Uterus (tissue), 2 donors: Measurements from ENCODE around the gene NLGN1.

Source experiments
- POLR2A ChIP-seq, 2 donors: fragments of 450-650 bp; IDR thresholded peaks; one replicate each; pipeline ENCODE4 v1.6.1; 2016; ENCODE audit warnings: antibody characterized with exemption in 2 of 2, mild to moderate bottlenecking in 1 of 2, moderate library complexity in 1 of 2
- TF ChIP-seq, protein P1 (sequence below), 4 experiments: fragments of 200-600 bp in 2 of 4; fragments of 450-650 bp in 2 of 4; sonication (generic) in 2 of 4; IDR thresholded peaks; one replicate each; pipeline ENCODE4 v1.5.1; 2016 to 2019; ENCODE audit warnings: antibody characterized with exemption in 4 of 4, mild to moderate bottlenecking in 2 of 4, moderate library complexity in 1 of 4

DNA sequence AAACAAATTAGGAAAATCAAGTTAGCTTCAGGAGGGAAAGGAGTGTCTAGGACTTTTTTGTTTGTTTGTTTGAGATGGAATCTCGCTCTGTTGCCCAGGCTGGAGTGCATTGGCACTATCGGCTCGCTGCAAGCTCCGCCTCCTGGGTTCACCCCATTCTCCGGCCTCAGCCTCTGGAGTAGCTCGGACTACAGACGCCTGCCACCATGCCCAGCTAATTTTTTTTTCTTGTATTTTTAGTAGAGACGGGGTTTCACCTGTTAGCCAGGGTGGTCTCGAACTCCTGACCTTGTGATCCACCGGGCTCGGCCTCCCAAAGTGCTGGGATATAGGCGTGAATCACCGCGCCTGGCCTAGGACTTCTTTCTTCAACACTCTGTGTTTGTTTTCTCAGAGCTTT, 171.1 kb downstream of the NLGN1 start:
- TF ChIP-seq, protein P1, sequence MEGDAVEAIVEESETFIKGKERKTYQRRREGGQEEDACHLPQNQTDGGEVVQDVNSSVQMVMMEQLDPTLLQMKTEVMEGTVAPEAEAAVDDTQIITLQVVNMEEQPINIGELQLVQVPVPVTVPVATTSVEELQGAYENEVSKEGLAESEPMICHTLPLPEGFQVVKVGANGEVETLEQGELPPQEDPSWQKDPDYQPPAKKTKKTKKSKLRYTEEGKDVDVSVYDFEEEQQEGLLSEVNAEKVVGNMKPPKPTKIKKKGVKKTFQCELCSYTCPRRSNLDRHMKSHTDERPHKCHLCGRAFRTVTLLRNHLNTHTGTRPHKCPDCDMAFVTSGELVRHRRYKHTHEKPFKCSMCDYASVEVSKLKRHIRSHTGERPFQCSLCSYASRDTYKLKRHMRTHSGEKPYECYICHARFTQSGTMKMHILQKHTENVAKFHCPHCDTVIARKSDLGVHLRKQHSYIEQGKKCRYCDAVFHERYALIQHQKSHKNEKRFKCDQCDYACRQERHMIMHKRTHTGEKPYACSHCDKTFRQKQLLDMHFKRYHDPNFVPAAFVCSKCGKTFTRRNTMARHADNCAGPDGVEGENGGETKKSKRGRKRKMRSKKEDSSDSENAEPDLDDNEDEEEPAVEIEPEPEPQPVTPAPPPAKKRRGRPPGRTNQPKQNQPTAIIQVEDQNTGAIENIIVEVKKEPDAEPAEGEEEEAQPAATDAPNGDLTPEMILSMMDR (IDR thresholded peaks at IDR 0.05) = no peak
- no peak for TF ChIP-seq POLR2A (IDR thresholded peaks at IDR 0.05)
